ENCODE measurements around the gene PPP1R7. TPM values are rescaled to one million over a fixed set of nuclear protein-coding genes. Genes with fewer than 3 reads are reported as not detected.

PPP1R7 gene
- total RNA-seq, 2 experiments from 2014 or later: 90.2 to 92.0 TPM

GRCh38 chr2:241218131-241219029 lies 68.1 kb downstream of the PPP1R7 start:
- CTCF ChIA-PET: interaction anchor here (1.5 kb wide), 1 partner anchor 140 kb away, joined by 7 read pairs; no protein-coding TSS in a partner anchor
- POLR2A ChIA-PET: interaction anchor here (0.6 to 1.0 kb wide), 2 partner anchors 96 to 661 kb away, joined by 3 read pairs; no protein-coding TSS in a partner anchor

GRCh38 chr2:241219030-241219382 lies 68.7 kb downstream of the PPP1R7 start:
- ChIA-PET CTCF (interaction anchor here (1.5 kb wide), 1 partner anchor 141 kb away, joined by 7 read pairs; no protein-coding TSS in a partner anchor), POLR2A (interaction anchor here (0.6 to 1.0 kb wide), 3 partner anchors 96 to 660 kb away, joined by 3 read pairs; no protein-coding TSS in a partner anchor)

- CTCF ChIA-PET: interaction anchor here (1.5 kb wide), 1 partner anchor 142 kb away, joined by 7 read pairs; no protein-coding TSS in a partner anchor
- POLR2A ChIA-PET: no interaction called here
Observed at GRCh38 chr2:241219856-241220356, 69.6 kb downstream of the PPP1R7 start.

- ChIA-PET POLR2A (no interaction called here), CTCF (no interaction called here)
Observed at GRCh38 chr2:241223211-241224017, 73.1 kb downstream of the PPP1R7 start.

GRCh38 chr2:241224018-241224850 lies 74.0 kb downstream of the PPP1R7 start:
- ChIA-PET POLR2A (no interaction called here), CTCF (no interaction called here)

- CTCF ChIA-PET: no interaction called here
- POLR2A ChIA-PET: no interaction called here
Observed at GRCh38 chr2:241224851-241225438, 74.7 kb downstream of the PPP1R7 start.

- CTCF ChIA-PET: no interaction called here
- POLR2A ChIA-PET: no interaction called here
Observed at GRCh38 chr2:241225545-241225944, 75.3 kb downstream of the PPP1R7 start.

- ChIA-PET POLR2A (no interaction called here), CTCF (no interaction called here)
Observed at GRCh38 chr2:241225983-241226382, 75.7 kb downstream of the PPP1R7 start.

- CTCF ChIA-PET: no interaction called here
- POLR2A ChIA-PET: no interaction called here
Observed at GRCh38 chr2:241226723-241227572, 76.7 kb downstream of the PPP1R7 start.

- CTCF ChIA-PET: no interaction called here
Observed at GRCh38 chr2:241227594-241227993, 77.3 kb downstream of the PPP1R7 start.

GRCh38 chr2:241228081-241228859 lies 78.0 kb downstream of the PPP1R7 start:
- CTCF ChIA-PET: interaction anchor here (0.9 kb wide), 1 partner anchor 122 kb away, joined by 3 read pairs; no protein-coding TSS in a partner anchor
- POLR2A ChIA-PET: interaction anchor here (0.6 kb wide), 1 partner anchor 13 kb away, joined by 10 read pairs; no protein-coding TSS in a partner anchor

More at GRCh38 chr2:241227594-241227993, 77.3 kb downstream of the PPP1R7 start:
- POLR2A ChIA-PET: no interaction called here

GRCh38 chr2:241228860-241229516 lies 78.7 kb downstream of the PPP1R7 start:
- CTCF ChIA-PET: interaction anchor here (0.9 kb wide), 1 partner anchor 121 kb away, joined by 3 read pairs; no protein-coding TSS in a partner anchor
- POLR2A ChIA-PET: interaction anchor here (0.6 kb wide), 1 partner anchor 13 kb away, joined by 10 read pairs; no protein-coding TSS in a partner anchor

GRCh38 chr2:241229563-241230401 lies 79.5 kb downstream of the PPP1R7 start:
- ChIA-PET POLR2A (no interaction called here), CTCF (interaction anchor here (0.9 kb wide), 1 partner anchor 121 kb away, joined by 3 read pairs; no protein-coding TSS in a partner anchor)

- ChIA-PET POLR2A (no interaction called here), CTCF (no interaction called here)
Observed at GRCh38 chr2:241230435-241230834, 80.2 kb downstream of the PPP1R7 start.

- POLR2A ChIA-PET: no interaction called here
- CTCF ChIA-PET: no interaction called here
Observed at GRCh38 chr2:241232736-241233575, 82.7 kb downstream of the PPP1R7 start.

All from activated CD8-positive, alpha-beta memory T cell treated with anti-CD3 and anti-CD28 coated beads for 36 hours (primary cell).